Measurements from ENCODE around the gene RPGRIP1.
"Not testable (repeated sequence)": the region's sequence is repeated elsewhere in the genome, so short reads cannot be mapped to it uniquely, and the experiment has no call there.

RPGRIP1 gene

DNA sequence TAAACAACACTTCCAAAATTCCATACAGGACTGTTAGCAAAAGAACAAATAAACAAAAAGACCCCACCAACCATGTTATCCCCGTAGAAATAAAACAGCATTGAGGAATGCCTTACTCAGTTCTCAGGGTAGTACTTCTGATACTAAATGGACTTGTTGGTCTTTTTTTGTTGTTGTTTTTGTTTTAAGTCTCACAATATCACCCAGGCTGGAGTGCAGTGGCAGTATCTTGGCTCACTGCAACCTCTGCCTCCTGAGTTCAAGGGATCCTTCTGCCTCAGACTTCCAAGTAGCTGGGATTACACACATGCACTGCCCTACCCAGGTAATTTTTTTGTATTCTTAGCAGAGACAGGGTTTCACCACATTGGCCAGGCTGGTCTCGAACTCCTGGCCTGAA, 27.7 kb upstream of the RPGRIP1 start:
- H3K4me3 Mint-ChIP-seq = peak overlapping the region; percentile 43
- peaks cover 99% of the 10 kb centered on the region for H3K36me3 Mint-ChIP-seq (ENCODE audit: low read depth)

DNA sequence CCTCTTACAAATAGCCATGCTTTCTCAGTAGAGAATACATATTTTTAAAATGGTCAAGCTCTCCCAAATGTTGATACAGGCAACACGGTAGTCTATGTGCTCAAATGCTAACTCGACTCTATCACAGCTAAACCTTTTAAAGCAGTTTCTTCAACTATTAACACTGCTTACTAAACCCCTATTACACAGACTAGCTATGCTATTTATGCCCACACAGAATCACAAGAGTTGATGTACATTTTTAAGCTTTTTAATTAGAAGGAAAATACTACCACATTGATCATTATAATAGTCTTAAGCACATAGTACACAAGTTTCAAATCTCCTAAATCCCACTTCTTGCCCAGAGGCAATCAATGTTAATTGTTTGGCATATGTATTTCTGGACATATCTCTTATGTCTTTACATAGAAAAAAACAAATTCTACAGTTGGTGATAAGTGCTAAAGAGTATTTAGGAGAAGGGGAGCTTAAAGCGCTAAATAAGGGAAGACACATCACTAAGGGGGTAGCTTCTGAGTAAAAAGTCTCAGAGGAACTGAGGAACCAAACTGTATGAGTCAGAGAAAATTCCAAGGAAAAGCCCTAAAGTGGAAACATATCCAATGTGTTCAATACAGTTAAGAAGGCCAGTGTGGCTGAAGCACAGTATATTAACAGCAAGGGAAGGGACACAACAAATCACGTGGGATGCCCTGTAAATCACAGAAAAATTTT, 24.3 kb upstream of the RPGRIP1 start:
- Mint-ChIP-seq H3K9me3 (no peaks in the 10 kb centered on the region), H3K4me1 (ENCODE audit: low read depth) (peaks cover 83% of the 10 kb centered on the region), H3K4me3 (peak overlapping the region; percentile 59), H3K27ac (peak overlapping the region; percentile 88), H3K36me3 (ENCODE audit: low read depth) (peaks cover 97% of the 10 kb centered on the region), H3K27me3 (no peaks in the 10 kb centered on the region)
- no peak for DNase-seq

More for the DNA sequence above, 27.7 kb upstream of the RPGRIP1 start:
- peak overlapping the region; percentile 83 for H3K27ac Mint-ChIP-seq
- H3K4me1 Mint-ChIP-seq (ENCODE audit: low read depth) = peaks cover 80% of the 10 kb centered on the region
- no peak for DNase-seq
- H3K9me3 Mint-ChIP-seq = no peaks in the 10 kb centered on the region
- no peaks in the 10 kb centered on the region for H3K27me3 Mint-ChIP-seq

DNA sequence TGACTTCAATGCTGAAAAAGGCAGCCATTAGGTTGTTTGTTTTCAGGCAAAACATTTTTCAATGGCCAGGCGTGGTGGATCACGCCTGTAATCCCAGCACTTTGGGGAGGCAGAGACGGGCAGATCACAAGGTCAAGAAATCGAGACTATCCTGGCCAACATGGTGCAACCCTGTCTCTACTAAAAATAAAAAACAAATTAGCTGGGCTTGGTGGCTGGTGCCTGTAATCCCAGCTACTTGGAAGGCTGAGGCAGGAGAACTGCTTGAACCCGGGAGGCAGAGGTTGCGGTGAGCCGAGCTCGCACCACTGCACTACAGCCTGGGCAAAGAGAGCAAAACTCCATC, 23.8 kb upstream of the RPGRIP1 start:
- Mint-ChIP-seq H3K4me1 (ENCODE audit: low read depth) (peaks cover 84% of the 10 kb centered on the region), H3K36me3 (ENCODE audit: low read depth) (peaks cover 97% of the 10 kb centered on the region), H3K4me3 (peak overlapping the region; percentile 60), H3K27ac (peak overlapping the region; percentile 88)
- not testable (repeated sequence) for DNase-seq, H3K27me3 Mint-ChIP-seq, H3K9me3 Mint-ChIP-seq

DNA sequence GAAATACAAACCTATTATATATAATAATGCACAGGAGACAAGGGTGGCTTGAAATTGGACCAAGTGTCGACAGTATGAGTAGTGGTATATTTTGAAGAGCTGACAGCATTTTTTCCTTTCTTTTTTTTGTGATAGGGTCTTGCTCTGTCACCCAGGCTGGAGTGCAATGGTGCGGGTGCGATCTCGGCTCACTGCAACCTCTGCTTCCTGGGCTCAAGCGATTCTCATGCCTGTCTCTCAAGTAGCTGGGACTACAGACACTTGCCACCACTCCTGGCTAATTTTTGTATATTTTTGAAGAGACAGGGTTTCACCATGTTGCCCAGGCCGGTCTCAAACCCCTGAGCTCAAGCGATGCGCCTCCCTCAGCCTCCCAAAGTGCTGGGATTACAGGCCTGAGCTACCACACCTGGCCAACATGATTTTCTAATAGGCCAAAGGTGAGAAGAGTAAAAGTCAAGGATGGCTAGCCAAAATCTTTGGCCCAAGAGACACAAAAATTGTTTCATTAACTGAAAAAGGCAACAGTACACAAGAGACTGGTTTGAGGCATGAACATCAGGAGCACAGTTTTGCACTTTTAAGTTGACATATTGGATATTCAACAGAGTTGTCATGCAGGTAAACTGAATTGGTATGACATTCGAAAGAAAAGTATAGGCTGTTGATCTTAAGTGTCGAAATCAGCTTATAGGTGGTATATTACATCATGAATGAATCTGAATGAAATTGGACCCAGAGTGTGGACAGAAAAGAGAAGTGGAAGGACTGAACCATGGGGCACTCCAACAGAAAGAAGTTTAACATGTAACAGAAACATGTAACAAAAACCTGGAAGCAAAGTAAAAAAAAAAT, 23.1 kb upstream of the RPGRIP1 start:
- H3K27ac Mint-ChIP-seq = peak overlapping the region; percentile 88
- peak overlapping the region; percentile 60 for H3K4me3 Mint-ChIP-seq
- no peaks in the 10 kb centered on the region for H3K27me3 Mint-ChIP-seq
- DNase-seq = no peak
- H3K9me3 Mint-ChIP-seq = no peaks in the 10 kb centered on the region
- peaks cover 84% of the 10 kb centered on the region for H3K4me1 Mint-ChIP-seq (ENCODE audit: low read depth)
- peaks cover 97% of the 10 kb centered on the region for H3K36me3 Mint-ChIP-seq (ENCODE audit: low read depth)

DNA sequence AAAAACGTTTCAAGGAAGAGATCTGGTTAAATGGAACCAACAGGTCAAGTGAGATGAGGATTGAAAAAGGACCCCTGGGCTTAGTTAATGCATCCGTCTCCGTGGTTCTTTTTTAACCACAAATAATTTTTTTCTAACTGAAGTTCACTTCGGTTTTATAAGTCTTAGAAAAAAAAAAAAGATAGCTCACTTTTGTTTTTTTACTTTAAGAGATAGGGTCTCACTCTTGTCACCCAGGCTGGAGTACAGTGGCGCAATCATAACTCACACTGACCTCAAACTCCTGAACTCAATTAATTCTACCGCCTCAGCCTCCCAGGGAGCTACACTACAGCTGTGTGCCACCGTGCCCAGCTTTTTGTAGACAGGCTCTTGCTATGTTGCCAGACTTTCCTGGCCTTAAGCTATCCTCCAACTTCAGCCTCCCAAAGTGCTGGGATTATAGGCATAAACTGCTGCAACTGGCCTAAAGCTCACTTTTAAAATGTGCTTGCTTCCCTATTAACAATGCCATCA, 22.4 kb upstream of the RPGRIP1 start:
- DNase-seq = no peak
- H3K36me3 Mint-ChIP-seq (ENCODE audit: low read depth) = peaks cover 97% of the 10 kb centered on the region
- peak overlapping the region; percentile 60 for H3K4me3 Mint-ChIP-seq
- H3K9me3 Mint-ChIP-seq = no peaks in the 10 kb centered on the region
- H3K27ac Mint-ChIP-seq = peak overlapping the region; percentile 88
- no peaks in the 10 kb centered on the region for H3K27me3 Mint-ChIP-seq
- H3K4me1 Mint-ChIP-seq (ENCODE audit: low read depth) = peaks cover 85% of the 10 kb centered on the region

DNA sequence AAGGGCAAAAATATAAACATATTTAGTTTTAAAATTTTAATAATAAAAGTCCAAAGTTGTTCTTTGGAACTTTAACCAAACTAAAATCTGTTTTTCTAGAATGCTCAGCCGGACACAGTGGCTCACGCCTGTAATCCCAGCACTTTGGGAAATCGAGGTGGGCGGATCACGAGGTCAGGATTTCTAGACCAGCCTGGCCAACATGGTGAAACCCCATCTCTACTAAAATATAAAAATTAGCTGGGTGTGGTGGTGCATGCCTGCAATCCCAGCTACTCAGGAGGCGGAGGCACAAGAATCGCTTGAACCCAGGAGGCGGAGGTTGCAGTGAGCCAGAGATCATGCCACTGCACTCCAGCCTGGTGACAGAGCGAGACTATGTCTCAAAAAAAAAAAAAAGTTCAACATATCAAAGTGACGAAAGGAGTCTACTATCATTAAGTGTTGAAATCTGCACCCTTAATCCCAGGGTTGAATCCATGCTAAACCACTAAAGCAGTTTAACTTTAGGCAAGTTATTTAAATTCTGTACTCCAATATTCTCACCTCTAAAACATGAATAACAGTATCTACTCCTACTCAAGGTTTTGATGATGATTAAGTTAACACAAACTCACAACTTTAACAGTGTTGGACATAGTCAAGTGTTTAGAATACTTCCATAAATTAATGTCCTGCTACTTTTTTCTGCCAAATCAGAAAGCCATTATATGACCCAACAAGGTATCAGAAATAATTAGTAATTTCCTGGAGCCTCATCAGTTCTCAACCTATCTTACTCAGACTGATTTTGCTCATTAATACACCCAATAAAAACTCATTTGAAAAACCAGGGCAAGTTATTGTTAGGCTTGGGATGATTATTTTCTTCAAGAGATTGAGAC, 21.6 kb upstream of the RPGRIP1 start:
- DNase-seq = no peak
- Mint-ChIP-seq H3K36me3 (ENCODE audit: low read depth) (peaks cover 97% of the 10 kb centered on the region), H3K4me3 (peak overlapping the region; percentile 60), H3K27ac (peak overlapping the region; percentile 90), H3K27me3 (no peaks in the 10 kb centered on the region), H3K9me3 (no peaks in the 10 kb centered on the region), H3K4me1 (ENCODE audit: low read depth) (peaks cover 87% of the 10 kb centered on the region)

DNA sequence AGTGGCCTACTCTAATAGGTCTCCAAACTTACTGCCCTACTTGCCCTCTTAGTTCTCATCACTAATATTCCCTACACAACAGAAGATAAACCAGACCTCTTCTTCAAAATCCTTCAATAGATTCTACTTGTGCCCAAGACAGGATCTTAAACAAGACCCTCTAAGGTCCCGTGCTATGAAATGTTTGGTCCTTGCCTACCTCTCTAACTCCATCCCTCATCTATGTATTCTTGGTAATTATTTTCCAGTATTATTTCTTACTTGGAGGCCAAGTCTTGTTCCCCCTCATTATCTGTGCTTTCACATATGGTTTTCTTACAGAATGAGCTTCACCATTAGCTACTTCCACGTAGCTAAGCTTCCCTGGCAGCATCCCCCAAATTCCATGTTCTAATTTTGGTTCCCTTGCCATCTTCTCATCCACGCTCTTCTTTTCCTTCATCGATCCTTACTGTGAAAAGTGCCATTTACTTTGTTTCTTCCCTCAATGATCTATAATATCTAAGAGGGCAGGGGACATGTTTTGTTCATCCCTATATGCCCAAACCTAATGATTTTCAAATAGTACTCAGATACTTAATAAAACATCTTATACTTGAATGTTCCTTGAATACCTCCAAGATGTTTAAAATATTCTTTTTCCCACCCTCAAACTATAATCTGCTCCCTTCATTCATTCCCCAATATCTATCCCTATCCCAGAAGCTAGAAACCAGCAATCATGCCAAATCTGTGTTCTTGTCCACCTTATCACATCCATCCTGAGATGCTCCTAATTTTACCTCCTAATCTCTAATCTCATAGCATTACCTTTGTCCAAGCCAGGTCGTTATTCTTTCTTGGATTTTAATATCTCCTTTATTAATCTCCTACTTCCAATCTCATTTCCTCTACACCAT, 20.7 kb upstream of the RPGRIP1 start:
- Mint-ChIP-seq H3K4me3 (peak overlapping the region; percentile 60), H3K27ac (peak overlapping the region; percentile 90), H3K4me1 (ENCODE audit: low read depth) (peaks cover 90% of the 10 kb centered on the region), H3K27me3 (no peaks in the 10 kb centered on the region), H3K9me3 (no peaks in the 10 kb centered on the region), H3K36me3 (ENCODE audit: low read depth) (peaks cover 98% of the 10 kb centered on the region)
- no peak for DNase-seq

DNA sequence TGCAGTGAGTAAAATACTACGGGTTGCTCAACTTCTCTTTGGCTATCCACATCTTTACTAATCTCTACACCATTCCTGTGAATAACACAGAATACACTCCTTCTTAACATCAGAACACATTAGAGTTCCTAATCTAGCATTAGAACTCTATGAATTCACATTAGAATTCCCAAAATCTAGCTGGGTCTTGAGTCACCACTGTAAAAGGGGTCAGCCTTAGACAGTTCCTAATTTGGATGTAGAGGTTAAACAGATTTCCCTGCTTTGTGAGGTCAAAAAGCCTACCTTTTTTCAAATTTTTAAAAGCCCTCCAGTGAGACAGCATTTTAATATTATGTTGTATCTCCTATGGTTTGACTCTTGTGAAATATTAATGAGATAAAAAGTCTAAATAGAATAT, 18.1 kb upstream of the RPGRIP1 start:
- H3K4me1 Mint-ChIP-seq (ENCODE audit: low read depth) = peaks cover 88% of the 10 kb centered on the region
- H3K36me3 Mint-ChIP-seq (ENCODE audit: low read depth) = peaks cover 98% of the 10 kb centered on the region
- H3K9me3 Mint-ChIP-seq = no peaks in the 10 kb centered on the region
- peak overlapping the region; percentile 99 for H3K4me3 Mint-ChIP-seq
- H3K27ac Mint-ChIP-seq = peak overlapping the region; percentile 100
- DNase-seq = no peak
- no peaks in the 10 kb centered on the region for H3K27me3 Mint-ChIP-seq

DNA sequence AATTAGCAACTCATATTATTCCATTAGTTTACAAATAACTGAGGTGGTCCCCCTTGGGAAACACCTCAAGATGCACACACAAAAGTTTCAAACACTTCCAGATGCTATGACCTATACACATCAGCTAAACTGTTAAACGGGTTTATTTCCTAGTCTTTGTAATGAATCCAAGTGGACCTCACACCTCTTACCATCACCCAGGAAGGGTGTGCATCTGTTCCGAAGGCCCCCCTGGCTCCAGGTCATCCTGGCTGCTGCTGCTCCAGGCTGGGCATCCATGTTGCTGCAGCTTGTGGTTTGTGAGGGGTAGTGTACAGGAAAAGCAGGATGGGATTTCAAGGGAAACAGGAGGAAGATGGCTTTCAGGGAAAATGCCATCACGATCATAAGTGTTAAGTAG, 17.5 kb upstream of the RPGRIP1 start:
- no peak for DNase-seq
- peaks cover 98% of the 10 kb centered on the region for H3K36me3 Mint-ChIP-seq (ENCODE audit: low read depth)
- no peaks in the 10 kb centered on the region for H3K9me3 Mint-ChIP-seq
- H3K4me1 Mint-ChIP-seq (ENCODE audit: low read depth) = peaks cover 82% of the 10 kb centered on the region
- peak overlapping the region; percentile 100 for H3K27ac Mint-ChIP-seq
- no peaks in the 10 kb centered on the region for H3K27me3 Mint-ChIP-seq
- H3K4me3 Mint-ChIP-seq = peak overlapping the region; percentile 99

DNA sequence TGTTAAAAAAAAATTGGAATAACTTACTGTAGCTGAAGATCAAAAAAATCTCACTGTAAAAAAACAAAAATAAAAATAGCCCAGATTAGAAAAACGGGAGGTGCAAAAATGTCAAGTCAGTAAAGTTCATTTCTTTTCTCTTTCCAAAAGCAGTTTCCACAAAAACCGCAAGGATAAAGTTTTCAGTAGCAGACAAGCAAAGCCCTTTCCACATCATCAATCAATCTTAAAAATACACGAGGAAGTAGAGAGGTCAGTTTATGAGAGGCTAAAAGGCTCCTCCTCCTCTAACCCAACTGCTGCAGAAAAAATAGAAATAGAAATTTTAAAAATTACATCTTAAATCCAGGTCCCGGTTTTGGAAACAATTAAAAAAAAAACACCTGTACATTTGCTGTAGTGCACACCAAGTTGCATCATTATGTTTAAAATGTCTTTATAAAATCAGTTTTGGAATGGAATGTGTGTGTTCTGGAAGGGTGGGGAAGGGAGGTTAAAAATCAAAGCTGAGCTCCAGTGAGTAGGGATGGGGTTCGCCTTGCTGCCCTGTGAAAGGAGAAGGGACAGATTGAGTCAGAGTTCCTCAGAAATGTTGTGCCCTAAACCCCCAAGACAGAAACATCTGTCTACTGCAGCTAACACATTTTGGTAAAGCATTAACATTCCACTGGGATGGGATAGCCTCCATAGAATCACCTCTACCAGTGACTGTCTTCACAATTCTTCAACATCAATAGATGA, 16.4 kb upstream of the RPGRIP1 start:
- Mint-ChIP-seq H3K9me3 (no peaks in the 10 kb centered on the region), H3K4me3 (peak overlapping the region; percentile 99), H3K4me1 (ENCODE audit: low read depth) (peaks cover 73% of the 10 kb centered on the region), H3K27ac (peak overlapping the region; percentile 100), H3K27me3 (no peaks in the 10 kb centered on the region), H3K36me3 (ENCODE audit: low read depth) (peaks cover 99% of the 10 kb centered on the region)
- DNase-seq = no peak

DNA sequence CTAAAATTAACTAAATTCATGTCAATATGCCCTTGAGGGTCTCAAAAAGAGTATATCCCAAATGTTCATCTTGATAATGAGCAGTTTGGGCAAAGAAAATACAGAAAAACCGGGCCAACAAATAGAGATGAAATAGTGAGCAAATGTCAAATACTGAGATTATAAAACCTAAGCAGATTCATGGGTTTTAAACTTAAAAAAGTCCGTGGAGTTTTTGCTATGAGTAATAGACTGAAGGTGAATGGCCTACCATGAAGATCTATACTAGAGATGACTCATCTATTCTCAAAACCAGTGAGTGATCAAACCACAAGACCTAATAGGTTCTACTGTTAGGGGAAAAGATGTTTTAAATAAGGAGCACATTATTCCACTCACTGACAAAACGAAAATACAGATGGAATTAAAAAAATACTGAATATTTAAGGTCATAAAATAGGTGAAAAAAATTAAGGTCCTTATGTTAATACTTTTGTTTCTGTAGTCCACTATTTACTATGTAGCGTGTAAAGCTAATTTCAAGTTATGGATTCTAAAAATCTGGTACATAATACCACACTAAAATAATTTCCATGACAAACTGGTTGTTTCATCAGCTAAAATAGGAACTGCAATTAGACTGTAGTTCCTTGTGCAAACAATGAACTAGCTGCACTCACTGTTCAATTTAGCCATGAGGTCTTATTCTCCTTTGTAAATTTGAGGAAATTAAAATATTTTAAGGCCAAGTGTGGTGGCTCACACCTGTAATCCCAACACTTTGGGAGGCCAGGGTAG, 15.7 kb upstream of the RPGRIP1 start:
- Mint-ChIP-seq H3K4me1 (ENCODE audit: low read depth) (peaks cover 66% of the 10 kb centered on the region), H3K27me3 (no peaks in the 10 kb centered on the region), H3K9me3 (no peaks in the 10 kb centered on the region), H3K27ac (peak overlapping the region; percentile 100), H3K36me3 (ENCODE audit: low read depth) (peaks cover 99% of the 10 kb centered on the region), H3K4me3 (peak overlapping the region; percentile 99)
- no peak for DNase-seq

DNA sequence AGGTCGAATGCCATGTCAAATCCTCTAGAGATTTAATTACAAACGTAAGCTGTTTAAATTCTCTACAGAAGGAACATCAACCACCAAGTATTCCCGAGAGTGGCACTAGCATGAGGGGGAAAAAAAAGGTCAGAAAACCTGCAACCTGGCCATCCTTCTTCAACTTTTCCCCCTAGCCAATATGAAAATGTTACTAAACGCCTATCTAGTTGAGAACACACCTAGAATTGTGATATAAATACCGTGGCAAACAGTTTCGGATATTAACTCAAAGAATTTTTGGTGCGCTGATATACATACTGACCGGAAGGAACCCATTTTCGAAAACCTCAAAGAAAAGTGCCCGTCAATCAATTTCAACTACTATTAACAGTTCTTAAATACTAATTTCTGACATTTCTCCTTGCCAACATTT, 12.4 kb upstream of the RPGRIP1 start:
- Mint-ChIP-seq H3K27me3 (no peaks in the 10 kb centered on the region), H3K4me3 (peak overlapping the region; percentile 99), H3K9me3 (no peaks in the 10 kb centered on the region), H3K4me1 (ENCODE audit: low read depth) (peaks cover 46% of the 10 kb centered on the region), H3K36me3 (ENCODE audit: low read depth) (peaks cover 73% of the 10 kb centered on the region), H3K27ac (peak overlapping the region; percentile 100)
- no peak for DNase-seq
